Right ventricle myocardium superior (tissue), 1 donor: ENCODE results near the gene SLC28A2. TPM values are rescaled to one million over a fixed set of nuclear protein-coding genes. Genes with fewer than 3 reads are reported as not detected.
"Not testable (repeated sequence)": the region's sequence is repeated elsewhere in the genome, so short reads cannot be mapped to it uniquely, and the experiment has no call there.

Experiments used
- ATAC-seq: fragments of 200-7000 bp; cut with Tn5 transposase; one replicate; pipeline ENCODE4 v1.9.1; 2020; ENCODE audit warnings: mild to moderate bottlenecking; ENCODE audit not compliant: poor library complexity
- DNase-seq: peaks from one replicate; pipeline ENCODE4 v3.0.0-alpha.2; 2020
- intact Hi-C: fragments of 100-400 bp; cut with DNase I; formaldehyde crosslinking; loops from one replicate; pipeline ENCODE4 v1.11.2; 2022
- total RNA-seq: library from RNA; stranded (reverse); fragmentation: NEBNext Ultra II Directional; extraction: Animal tissue kit (Norgen Biotek cat#: 25700); gene quantifications from one replicate; pipeline ENCODE4 v1.2.1, GENCODE V29; 2021
- donor health status: DM: no; HTN: yes; CAD: no; lungs with severe emphysema.

The SLC28A2 gene
- total RNA-seq, 1 donor from 2014 or later, result not detected

DNA sequence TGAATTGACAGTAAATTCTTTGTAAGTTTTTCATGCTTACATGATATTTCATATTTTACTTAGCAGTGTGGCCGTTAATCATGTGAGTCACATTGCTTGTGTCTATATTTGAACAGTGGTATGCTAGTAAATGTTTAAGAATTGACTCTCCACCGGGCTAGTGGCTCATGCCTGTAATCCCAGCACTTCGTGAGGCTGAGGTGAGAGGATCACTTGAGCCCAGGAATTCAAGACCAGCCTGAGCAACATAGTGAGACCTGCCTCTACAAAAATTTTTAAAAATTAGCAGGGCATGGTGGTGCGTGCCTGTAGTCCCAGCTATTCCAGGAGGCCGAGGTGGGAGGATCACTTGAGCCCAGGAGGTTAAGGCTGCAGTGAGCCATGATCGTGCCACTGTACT lies 2.8 kb downstream of the SLC28A2 start:
- intact Hi-C loops, DNase-seq, ATAC-seq: not testable (repeated sequence)

DNA sequence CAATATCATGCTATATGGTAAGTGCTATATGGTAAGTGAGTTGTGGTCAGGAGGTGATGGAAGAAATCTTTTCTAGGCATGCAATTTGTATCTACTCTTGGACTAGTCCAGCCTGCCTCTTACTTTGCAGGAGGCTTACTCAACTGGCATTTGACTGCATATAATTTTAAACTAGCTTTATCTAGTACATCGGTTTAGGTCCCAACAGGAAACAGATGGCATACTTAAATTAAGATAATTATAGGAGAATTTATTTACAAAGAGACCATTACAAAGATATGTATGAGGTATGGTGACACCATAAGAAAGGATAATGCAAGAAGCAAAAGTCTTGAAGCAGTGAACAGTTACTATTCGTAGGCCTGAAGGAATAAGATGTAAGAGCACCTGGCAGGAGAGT lies 7.8 kb downstream of the SLC28A2 start:
- ATAC-seq (no peak), DNase-seq (no peak)
- intact Hi-C loops, result no loop called here

DNA sequence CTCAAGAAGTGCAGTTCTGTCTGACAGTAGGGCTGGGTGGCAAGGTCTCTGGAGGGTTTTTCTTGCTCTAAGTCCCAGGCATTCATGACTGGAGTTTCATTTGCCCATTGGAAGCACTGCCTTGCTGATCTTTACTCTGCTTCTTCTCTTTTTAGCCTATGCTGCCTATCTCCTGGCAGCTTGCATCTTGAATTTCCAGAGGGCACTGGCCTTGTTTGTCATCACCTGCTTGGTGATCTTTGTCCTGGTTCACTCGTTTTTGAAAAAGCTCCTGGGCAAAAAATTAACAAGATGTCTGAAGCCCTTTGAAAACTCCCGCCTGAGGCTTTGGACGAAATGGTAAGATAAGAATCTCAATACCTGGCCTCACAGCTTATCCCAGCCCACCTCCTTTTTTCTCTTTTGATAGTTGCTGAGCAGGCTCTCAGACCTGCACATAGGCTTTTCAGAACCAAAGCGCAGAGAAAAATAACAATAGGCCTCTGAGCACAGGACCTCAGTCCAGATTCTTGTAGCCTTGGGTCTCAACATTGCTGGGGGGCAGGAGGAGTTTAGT lies 10.9 kb downstream of the SLC28A2 start:
- intact Hi-C loops, result no loop called here
- no peak for DNase-seq
- no peak for ATAC-seq

DNA sequence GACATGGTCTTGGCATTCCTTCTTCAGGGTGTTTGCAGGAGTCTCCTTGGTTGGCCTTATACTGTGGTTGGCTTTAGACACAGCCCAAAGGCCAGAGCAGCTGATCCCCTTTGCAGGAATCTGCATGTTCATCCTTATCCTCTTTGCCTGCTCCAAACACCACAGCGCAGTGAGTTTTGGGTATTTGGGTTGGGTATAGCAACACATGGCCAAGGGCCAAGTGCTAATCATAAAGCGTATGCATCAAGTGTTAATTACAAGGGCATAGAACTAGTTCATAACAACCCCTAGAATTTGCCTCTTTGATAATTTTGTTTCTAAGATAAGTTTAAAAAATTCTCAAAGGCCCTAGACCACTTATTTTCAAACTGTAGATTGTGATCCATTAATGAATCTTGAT lies 11.8 kb downstream of the SLC28A2 start:
- intact Hi-C loops, result no loop called here
- no peak for DNase-seq
- ATAC-seq, result no peak

DNA sequence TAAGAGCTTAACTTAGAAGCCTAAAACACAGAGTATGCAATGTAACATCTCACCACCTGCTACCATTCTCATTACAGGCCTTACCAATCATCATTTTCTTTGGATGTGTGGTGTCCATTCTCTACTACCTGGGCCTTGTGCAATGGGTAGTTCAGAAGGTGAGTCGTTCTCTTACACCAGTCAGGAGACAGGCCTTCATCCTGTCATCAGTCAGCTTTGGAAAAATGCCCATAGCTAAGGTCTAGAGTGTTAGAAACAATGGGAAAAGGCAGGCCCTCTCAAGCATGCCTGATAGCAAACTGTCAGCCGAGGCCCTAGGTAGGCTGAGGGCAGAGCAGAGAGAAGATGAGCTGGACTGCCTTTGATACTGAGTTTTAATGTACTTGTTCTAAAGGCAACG lies 13.5 kb downstream of the SLC28A2 start:
- intact Hi-C loops, result no loop called here
- ATAC-seq, result no peak
- no peak for DNase-seq

DNA sequence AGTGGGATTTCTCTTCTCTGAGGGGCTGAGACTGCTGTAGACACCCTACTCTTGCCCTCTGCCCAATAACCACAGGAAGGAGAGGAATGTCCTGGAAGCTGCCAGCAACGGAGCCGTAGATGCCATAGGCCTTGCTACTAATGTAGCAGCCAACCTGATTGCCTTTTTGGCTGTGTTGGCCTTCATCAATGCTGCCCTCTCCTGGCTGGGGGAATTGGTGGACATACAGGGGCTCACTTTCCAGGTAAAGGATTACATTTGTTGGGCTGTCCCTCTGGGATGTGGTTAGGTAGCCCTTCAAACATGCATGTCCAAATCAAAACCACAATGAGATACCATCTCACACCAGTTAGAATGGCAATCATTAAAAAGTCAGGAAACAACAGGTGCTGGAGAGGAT lies 16.1 kb downstream of the SLC28A2 start:
- intact Hi-C loops, result no loop called here
- DNase-seq, result no peak
- ATAC-seq, result no peak

DNA sequence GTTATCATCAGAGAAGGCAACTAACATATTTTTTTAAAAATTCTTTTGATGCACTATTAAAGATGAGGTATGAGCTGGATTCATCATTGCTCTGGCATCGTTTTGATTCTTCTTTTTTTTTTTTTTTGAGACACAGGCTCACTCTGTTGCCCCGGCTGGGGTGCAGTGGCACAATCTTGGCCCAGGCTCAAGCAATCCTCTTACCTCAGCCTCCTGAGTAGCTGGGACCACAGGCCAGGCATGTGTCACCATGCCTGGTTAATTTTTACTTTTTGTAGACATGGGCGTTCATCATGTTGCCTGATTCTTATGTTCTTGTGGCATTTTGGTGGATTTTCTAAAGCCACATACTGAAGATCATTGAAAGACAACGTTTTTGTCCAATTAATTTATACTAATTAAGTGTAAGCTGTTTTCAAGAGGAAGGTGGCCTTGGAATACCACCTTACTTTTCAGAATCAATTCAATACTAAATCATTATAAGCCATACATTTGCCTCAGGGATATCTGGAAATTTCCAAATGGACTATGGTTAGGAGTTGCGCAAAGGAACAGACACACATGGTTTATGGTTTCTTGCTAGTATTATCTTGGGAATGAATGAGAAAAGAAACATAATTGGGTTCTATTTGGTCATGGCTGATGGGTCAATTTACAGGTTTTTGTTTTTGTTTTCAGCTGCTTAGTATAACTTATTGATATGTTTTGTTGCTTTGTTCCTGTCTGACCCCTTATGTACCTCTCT lies 22.8 kb downstream of the SLC28A2 start:
- DNase-seq (no peak), ATAC-seq (no peak)
- intact Hi-C loops, result no loop called here

DNA sequence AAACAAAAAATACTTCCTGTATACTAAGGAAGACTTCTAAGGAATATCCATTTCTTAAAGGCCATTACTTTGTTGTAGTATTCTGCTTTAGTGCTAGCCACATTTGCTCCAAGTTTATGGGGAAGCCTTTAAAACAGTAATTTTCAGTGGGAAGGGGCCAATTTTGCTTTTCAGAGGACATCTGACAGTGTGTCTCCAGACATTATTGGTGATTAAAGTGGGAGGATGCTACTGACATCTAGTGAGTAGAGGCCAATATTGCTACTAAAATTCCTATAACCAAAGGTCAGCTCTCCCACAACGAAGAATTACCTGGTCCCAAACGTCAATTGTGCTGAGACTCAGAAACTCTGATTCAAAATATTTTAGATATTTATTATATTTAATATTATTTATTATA lies 24.8 kb downstream of the SLC28A2 start:
- DNase-seq, result no peak
- ATAC-seq, result no peak
- intact Hi-C loops, result no loop called here

DNA sequence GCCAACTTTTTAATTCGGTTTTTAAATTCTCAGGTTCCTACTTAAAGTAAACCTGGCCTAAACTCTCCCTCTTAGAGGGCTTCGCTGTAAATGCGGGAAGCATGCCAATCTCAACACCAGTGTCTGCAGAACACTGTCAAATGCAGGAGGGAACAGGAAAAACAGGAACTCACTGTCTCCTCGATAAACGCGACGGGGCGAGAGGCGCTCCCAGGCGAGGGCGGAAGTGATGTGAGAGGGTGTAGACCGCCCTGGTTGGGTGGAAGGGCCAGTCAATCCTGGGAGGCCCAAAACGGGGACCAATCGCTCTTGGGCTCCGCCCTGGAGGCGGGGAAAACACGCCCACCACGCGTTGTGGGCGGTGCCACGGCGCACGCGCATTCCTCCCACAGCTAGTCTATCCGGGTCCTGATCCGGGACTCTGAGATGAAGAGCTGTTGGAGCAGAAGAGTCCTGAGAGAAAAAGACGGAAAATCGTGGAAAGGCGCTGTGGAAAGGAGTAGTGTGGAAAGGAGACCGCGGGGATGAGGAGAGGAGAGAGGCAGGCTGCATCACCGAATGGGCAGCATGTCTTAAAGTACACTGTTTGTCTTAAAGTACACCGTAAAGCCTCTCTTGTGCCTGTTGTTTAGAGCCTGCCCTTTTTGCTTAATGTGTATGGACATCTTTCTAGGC lies 27.1 kb downstream of the SLC28A2 start:
- ATAC-seq, result peak; percentile 100
- DNase-seq, result peak; percentile 97
- intact Hi-C loops, result loop anchor here (2.0 kb wide), 1 partner anchor 78 kb away; no protein-coding TSS in a partner anchor

DNA sequence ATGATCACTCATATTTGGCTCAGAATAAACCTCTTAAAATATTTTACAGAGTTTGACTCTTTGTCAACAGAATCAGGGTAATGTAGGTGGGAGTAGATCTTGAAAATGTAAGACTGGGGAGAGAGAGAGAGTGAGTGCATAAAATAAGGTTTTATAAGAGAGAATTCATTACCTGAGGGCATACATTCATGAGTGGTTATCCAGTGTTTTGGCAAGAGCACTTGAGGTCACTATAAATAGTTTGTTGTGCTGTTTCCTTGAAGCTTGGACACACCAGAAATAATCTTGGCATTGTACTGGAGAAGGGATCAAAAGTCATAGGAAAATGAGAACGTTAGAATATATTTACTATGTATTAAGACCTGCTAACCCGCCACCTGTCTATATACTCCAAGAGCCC lies 33.4 kb downstream of the SLC28A2 start:
- ATAC-seq (peak; percentile 75), DNase-seq (no peak)
- intact Hi-C loops, result no loop called here

DNA sequence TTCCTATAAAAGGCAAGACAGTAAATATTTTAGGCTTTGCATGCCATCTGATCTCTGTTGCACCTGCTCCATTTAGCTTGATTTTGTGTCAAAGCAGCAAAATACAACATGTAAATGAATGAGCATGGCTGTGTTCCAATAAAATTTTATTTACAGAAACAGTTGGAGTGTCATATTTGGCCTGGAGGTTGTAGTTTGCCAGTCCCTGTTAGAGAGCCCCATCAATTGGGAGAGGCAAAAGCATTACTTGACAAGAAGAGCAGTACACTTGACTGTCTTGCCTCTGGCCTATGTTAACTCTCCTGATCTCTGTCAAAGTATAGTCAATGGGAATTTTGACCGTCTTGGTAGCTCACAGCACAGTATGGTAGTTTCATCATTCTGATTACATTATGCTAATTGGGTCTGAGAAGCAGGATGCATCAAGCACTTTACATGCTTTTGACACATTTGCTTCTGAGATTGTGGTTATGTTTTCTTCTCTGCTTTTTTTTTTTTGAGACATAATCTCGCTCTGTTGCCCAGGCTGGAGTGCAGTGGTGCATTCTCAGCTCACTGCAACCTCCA lies 35.4 kb downstream of the SLC28A2 start:
- intact Hi-C loops, result no loop called here
- ATAC-seq (no peak), DNase-seq (no peak)

DNA sequence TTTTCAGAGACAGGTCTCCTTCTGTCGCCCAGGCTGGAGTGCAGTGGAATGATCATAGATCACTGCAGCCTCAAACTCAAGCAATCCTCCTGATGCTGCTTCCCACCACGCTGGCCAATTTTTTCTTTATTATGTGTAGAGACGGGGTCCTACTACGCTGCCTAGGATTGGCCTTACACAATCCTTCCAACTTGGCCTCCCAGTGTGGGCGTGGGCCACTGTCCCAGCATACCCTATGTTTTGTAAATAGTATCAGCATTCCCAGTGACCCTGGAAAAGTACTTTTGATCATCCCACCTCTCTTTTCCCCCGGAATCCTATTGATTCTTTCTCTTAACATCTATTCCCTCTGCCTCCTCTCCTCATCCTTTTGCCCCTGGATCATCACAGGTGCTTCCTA lies 36.9 kb downstream of the SLC28A2 start:
- ATAC-seq, result no peak
- intact Hi-C loops, result no loop called here
- DNase-seq, result no peak

DNA sequence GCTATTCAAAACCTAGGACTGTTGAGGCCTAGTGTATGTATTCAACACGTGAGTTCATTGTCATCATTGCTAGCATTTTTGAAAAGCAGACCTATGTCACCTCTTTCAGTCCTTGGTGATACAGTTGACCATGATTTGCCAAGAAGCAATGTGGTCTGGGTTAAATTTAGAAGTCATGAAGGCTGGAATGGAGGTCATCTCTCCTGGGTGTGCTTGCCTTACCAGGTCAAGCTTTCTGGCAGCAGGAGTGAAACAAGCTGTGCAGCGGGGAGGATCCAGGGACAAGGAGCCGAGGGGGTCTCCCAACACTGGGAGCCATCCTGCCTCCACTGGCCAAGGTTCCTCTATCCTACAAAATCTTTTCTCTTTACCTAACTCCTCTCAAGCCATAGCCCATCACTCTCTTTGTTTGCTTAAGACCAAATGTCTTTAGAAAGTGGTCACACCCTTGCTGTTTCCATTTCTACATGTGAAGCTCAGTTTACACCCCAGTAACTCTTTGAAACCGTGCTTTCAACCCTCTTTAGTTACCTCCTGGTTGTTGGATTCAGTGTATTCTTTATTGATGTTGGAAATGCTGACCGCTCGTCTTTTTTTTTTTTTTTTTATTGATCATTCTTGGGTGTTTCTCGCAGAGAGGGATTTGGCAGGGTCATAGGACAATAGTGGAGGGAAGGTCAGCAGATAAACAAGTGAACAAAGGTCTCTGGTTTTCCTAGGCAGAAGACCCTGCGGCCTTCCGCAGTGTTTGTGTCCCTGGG lies 40.0 kb downstream of the SLC28A2 start:
- intact Hi-C loops, result no loop called here
- DNase-seq (no peak), ATAC-seq (peak; percentile 62)

DNA sequence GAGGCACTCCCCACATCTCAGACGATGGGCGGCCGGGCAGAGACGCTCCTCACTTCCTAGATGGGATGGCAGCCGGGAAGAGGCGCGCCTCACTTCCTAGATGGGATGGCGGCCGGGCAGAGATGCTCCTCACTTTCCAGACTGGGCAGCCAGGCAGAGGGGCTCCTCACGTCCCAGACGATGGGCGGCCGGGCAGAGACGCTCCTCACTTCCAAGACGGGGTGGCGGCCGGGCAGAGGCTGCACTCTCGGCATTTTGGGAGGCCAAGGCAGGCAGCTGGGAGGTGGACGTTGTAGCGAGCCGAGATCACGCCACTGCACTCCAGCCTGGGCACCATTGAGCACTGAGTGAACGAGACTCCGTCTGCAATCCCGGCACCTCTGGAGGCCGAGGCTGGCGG lies 41.3 kb downstream of the SLC28A2 start:
- DNase-seq, intact Hi-C loops, ATAC-seq: not testable (repeated sequence)

DNA sequence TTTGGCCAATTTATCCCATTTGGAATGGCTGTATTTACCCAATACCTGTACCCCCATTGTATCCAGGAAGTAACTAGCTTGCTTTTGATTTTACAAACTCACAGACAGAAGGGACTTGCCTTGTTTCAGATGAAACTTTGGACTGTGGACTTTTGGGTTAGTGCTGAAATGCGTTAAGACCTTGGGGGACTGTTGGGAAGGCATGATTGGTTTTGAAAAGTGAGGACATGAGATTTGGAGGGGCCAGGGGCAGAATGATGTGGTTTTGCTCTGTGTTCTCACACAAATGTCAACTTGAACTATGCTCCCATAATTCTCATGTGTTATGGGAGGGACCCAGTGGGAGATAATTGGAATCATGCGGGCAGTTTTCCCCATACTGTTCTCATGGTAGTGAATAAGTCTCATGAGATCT lies 46.9 kb downstream of the SLC28A2 start:
- ATAC-seq, intact Hi-C loops, DNase-seq: not testable (repeated sequence)

DNA sequence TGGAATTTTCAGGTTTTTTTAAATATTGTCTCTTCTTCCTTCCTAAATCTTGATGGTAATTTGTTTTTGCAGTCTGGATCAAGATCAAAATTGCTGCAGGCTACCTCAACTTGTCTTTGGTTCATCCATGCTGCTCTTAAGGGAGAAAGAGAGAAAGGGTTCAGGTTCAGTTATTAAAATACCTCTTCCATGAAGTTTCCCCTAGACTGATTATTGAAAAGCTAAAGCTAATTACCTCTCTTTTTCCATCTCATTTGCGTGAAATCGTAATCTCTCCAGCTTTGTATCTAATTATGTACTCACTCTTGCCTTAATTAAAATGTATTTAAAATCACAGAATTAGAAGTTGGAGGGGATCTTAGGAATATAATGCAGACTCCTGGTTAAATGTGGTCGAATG lies 52.7 kb downstream of the SLC28A2 start:
- intact Hi-C loops, result no loop called here
- DNase-seq (no peak), ATAC-seq (no peak)

DNA sequence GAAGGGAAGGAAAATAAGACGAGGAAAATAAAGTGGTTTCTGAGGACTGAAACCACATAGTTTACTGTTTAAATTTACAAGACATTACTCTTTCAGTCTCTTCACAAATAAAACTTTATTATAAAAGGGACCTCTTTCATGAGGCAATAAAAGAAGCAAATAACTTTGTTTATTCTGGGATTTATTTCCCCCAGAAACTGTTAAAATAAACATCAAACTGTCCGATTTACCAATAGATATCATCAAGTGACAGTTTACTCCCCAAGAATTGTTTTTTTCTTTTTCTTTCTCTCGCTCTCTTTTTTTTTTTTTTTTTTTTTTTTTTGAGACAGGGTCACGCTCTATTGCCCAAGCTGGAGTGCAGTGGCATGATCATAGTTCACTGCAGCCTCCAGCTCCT lies 54.1 kb downstream of the SLC28A2 start:
- intact Hi-C loops, result no loop called here
- ATAC-seq, result no peak
- DNase-seq, result no peak

DNA sequence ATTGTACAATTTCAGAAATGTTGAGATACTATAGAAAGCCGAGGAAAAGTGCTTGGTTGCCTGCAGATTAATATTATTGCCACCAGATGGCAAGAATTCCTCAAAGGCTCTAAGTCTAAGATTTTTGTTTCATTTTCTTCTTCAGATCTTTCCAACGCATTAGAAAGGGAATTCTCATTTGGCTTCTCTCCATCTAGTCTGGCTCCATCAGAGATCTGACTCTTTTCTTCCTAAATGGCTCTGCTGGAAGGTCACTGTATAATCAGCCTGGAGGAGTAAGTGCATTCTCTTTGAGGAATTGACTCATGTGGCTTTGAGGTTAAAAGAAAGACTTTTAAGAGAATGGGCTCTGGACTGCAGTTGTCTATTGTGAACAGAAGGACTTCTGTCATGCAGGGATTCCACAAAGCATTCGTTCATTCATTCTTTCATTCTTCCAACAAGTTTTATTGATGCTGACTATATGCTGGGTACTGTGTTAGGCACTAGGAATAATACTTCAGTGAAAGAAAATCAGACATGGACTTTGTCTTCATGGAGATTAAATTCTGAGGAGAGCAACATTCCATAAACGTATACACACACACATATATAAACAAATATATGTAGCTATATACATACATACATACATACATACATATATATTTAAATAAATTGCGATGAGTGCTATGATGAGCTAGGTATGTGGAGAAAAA lies 55.3 kb downstream of the SLC28A2 start:
- DNase-seq, result no peak
- intact Hi-C loops, result no loop called here
- peak; percentile 57 for ATAC-seq
